ENCODE data around the gene CDH4.

Gene CDH4

DNA sequence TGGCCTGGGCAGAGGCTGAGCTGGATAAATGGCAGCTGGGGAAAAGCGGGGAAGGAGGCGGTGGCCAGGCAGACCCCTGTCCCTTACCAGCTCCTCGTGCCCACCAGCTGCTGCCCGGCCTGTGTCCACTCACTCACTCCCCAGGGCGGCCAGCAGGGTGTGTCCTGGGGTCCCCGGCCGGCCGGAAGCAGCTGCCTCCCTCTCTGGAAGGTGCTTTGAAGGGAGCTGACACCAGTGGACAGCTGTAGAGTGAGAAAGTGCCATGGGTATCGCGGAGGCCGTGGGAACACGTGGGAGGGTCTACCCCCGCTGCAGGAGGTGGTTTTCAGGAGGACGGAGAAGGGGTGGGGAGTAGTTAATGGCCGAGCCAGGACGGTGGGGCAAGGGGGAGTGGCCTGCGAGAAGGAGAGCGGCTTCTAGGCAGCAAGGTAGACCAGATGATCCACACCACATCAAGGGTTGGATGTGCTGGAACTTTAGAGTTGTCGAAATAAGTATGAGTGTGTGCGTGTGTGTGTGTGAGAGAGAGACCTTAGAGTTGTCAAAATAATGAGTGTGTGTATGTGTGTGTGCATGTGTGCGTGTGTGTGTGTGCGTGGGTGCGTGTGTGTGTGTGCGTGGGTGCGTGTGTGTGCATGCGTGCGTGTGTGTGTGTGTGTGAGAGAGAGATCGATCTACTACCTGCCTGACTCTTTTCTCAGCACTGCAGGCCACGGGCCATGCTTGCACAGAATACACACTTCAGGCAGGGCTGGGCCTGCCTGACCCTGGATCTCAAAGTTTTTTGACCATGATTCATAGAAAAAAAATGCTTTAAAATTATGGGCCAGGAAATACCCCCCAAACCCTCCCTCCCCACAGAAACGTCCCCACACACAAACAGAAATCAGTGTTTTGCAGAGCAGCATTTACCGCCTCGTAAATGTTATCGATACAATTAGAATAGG lies 43.9 kb downstream of the CDH4 start:
- H3K9me3 Mint-ChIP-seq = no peaks in the 10 kb centered on the region
- H3K27ac Mint-ChIP-seq = no peak overlapping the region
- intact Hi-C loops (cut with micrococcal nuclease) = no loop called here

DNA sequence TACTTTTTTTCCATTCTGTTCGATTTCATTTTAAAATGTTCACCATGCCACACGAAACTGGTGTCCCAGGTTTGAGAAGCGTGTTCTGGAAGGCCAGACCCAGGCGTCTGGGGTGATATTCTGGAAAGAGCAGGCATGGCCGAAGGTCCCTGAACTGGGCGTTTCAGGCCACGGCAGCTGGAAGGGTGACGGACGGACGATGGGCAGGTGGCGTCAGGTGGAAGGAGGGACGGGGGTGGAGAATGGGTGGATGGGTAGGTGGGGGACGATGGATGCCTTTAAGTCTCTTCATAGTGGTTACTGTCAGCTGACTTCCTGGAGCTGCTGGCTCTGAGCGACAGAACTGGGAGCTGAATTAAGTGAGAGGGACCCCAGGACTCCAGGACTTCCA lies 44.6 kb downstream of the CDH4 start:
- no peaks in the 10 kb centered on the region for H3K27me3 Mint-ChIP-seq
- H3K4me1 Mint-ChIP-seq (ENCODE audit: low read depth) = no peaks in the 10 kb centered on the region
- no peak overlapping the region for H3K4me3 Mint-ChIP-seq
- no peaks in the 10 kb centered on the region for H3K36me3 Mint-ChIP-seq (ENCODE audit: low read depth)
- intact Hi-C loops (cut with micrococcal nuclease) = no loop called here
- no peak overlapping the region for H3K27ac Mint-ChIP-seq
- no peaks in the 10 kb centered on the region for H3K9me3 Mint-ChIP-seq

More for the DNA sequence above, 43.9 kb downstream of the CDH4 start:
- Mint-ChIP-seq H3K4me1 (ENCODE audit: low read depth) (no peaks in the 10 kb centered on the region), H3K4me3 (no peak overlapping the region), H3K27me3 (no peaks in the 10 kb centered on the region), H3K36me3 (ENCODE audit: low read depth) (no peaks in the 10 kb centered on the region)

DNA sequence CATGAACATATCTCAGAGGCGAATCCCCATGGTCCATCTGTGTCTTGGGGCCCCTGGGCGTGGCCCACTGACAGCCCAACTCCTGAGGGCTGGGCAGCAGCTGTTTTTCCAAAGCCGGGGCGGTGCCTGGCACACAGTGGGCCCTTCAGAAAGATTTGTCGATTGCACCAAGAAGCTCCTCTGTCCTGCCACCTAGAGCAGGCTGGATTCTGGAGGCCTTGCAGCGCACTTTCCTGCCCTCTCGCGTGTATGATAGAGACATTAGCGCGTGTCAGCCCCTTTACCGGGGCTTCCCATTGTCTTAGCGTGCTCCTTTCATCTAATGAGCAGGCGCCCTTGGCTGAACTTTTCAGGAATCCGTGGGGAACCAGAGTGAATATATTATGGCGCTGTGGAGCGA lies 45.4 kb downstream of the CDH4 start:
- no peak overlapping the region for H3K4me3 Mint-ChIP-seq
- H3K27me3 Mint-ChIP-seq = no peaks in the 10 kb centered on the region
- intact Hi-C loops (cut with micrococcal nuclease) = no loop called here
- H3K9me3 Mint-ChIP-seq = no peaks in the 10 kb centered on the region
- no peaks in the 10 kb centered on the region for H3K4me1 Mint-ChIP-seq (ENCODE audit: low read depth)
- H3K36me3 Mint-ChIP-seq (ENCODE audit: low read depth) = no peaks in the 10 kb centered on the region
- no peak overlapping the region for H3K27ac Mint-ChIP-seq

DNA sequence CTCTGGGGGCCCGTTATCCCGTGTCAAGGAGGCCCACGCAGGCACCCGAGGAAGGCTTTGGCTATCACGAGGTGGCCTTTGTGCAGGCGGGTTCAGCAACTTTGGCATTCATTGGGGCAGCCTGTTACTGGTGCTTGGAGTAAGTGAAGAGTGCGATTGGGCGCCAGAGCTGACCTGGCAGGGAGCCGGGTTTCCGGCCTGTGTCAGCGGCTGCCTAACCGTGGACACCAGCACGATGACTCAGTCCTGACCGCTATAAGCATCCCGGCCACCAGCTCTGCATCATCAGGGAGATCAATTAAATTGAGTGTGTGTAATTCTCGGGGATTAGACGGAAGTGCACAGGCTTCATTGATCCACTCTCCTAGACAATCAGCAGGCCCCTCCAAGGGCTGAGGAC lies 45.9 kb downstream of the CDH4 start:
- intact Hi-C loops (cut with micrococcal nuclease) = no loop called here
- H3K4me1 Mint-ChIP-seq (ENCODE audit: low read depth) = no peaks in the 10 kb centered on the region
- no peaks in the 10 kb centered on the region for H3K9me3 Mint-ChIP-seq
- no peaks in the 10 kb centered on the region for H3K36me3 Mint-ChIP-seq (ENCODE audit: low read depth)
- no peaks in the 10 kb centered on the region for H3K27me3 Mint-ChIP-seq
- no peak overlapping the region for H3K27ac Mint-ChIP-seq
- no peak overlapping the region for H3K4me3 Mint-ChIP-seq

DNA sequence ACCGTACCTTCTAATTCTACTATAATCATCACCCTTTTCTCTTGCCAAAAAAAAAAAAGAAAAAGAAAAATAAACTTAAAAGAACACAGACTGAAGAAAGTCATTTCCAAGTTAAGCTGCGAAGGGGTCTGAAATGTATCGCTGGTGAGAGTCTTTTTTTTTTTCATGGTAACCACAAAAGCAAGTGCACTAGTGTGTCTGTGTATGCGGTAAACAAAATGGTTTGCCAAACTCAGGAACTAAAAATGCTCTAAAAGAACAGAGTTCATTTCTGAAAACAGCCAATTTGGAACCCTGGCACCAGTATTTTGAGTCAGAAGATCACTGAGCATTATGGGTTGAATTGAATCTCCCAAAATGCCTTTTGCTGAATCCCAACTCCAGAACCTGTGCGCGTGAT lies 46.6 kb downstream of the CDH4 start:
- Mint-ChIP-seq H3K4me3 (no peak overlapping the region), H3K27ac (no peak overlapping the region), H3K27me3 (no peaks in the 10 kb centered on the region), H3K9me3 (no peaks in the 10 kb centered on the region), H3K36me3 (ENCODE audit: low read depth) (no peaks in the 10 kb centered on the region), H3K4me1 (ENCODE audit: low read depth) (no peaks in the 10 kb centered on the region)
- intact Hi-C loops (cut with micrococcal nuclease) = no loop called here

DNA sequence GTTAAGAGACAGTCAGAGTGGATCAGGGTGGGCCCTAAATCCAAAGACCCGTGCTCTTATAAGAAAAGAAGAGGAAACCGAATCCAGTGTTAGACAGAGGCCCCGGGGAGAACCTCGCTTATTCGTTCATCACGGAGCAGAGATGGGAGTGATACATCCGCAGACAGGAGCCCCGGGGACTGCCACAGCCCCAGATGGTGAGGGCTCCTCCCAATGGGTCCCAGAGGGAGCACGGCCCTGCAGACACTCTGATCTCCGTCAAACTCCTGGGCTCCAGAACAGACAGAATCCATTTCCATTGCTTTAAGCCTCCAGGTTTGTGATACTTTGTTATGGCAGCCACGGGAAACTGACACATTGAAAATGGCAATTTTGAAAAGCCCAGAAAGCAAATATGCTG lies 47.0 kb downstream of the CDH4 start:
- Mint-ChIP-seq H3K27ac (no peak overlapping the region), H3K4me3 (no peak overlapping the region), H3K36me3 (ENCODE audit: low read depth) (no peaks in the 10 kb centered on the region), H3K4me1 (ENCODE audit: low read depth) (no peaks in the 10 kb centered on the region), H3K9me3 (no peaks in the 10 kb centered on the region), H3K27me3 (no peaks in the 10 kb centered on the region)
- intact Hi-C loops (cut with micrococcal nuclease) = no loop called here

DNA sequence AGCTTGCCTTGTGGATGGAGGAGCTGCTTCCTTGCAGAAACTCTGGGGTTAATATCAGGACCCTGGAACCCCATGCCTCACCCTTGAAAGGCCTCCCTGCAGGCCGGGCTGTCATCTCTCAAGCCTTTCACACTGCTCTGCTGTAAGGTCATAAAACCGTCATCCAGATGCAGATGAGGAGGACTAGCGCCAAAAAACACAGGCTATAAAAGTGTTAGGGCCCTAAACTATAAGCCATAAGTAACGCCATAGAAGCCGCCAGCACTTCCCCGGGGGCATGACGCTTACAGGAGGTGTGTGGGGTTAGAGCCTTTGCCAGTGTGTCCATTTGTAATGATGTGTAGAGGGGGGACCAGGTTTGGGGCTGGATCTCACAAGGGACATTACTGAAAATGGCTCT lies 47.6 kb downstream of the CDH4 start:
- no peak overlapping the region for H3K27ac Mint-ChIP-seq
- H3K36me3 Mint-ChIP-seq (ENCODE audit: low read depth) = no peaks in the 10 kb centered on the region
- no peaks in the 10 kb centered on the region for H3K27me3 Mint-ChIP-seq
- no peaks in the 10 kb centered on the region for H3K4me1 Mint-ChIP-seq (ENCODE audit: low read depth)
- no peaks in the 10 kb centered on the region for H3K9me3 Mint-ChIP-seq
- intact Hi-C loops (cut with micrococcal nuclease) = no loop called here
- H3K4me3 Mint-ChIP-seq = no peak overlapping the region

DNA sequence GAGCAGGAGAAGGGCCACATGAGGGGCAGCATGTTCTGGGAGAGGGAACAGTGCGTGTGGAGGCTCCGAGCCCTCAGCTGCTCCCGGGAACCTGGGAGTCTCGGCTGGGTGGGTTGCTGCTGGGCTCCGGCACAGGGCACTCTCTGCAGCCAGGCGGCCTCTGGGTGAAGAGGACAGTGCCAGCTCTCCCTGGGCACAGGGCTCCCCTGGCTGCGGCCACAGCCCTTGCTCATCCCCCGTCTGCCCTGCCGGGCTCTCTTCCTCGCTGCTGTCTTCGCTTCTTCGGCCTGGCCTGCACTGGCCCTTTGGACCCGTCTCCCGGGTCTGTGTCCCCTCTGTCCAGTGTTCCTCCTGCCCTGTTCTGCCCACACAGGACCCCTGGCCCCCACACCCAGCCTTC lies 48.2 kb downstream of the CDH4 start:
- Mint-ChIP-seq H3K36me3 (ENCODE audit: low read depth) (no peaks in the 10 kb centered on the region), H3K9me3 (no peaks in the 10 kb centered on the region), H3K4me1 (ENCODE audit: low read depth) (no peaks in the 10 kb centered on the region), H3K27ac (no peak overlapping the region), H3K27me3 (no peaks in the 10 kb centered on the region), H3K4me3 (no peak overlapping the region)
- intact Hi-C loops (cut with micrococcal nuclease) = no loop called here

DNA sequence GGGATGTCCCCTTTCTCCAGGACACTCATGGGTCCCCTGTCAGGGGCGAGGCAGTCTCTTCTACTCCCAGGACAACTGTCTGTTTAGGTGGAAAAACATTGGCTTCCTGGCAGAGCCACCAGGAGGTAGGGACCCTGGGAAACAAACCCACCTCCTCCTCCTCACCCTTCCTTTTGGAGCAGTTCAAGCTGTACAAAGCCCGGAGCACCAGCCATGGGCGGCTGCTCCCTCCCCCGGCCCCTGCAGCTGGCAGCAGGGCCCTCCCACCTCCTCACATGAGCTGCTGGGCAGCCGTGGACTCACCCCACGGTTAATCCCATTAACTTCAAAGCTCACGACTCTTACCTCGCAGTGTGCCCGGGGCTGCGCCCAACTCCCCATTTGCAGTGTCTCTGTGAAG lies 48.6 kb downstream of the CDH4 start:
- Mint-ChIP-seq H3K27ac (no peak overlapping the region), H3K4me3 (no peak overlapping the region), H3K36me3 (ENCODE audit: low read depth) (no peaks in the 10 kb centered on the region), H3K9me3 (no peaks in the 10 kb centered on the region), H3K4me1 (ENCODE audit: low read depth) (no peaks in the 10 kb centered on the region), H3K27me3 (no peaks in the 10 kb centered on the region)
- intact Hi-C loops (cut with micrococcal nuclease) = no loop called here

DNA sequence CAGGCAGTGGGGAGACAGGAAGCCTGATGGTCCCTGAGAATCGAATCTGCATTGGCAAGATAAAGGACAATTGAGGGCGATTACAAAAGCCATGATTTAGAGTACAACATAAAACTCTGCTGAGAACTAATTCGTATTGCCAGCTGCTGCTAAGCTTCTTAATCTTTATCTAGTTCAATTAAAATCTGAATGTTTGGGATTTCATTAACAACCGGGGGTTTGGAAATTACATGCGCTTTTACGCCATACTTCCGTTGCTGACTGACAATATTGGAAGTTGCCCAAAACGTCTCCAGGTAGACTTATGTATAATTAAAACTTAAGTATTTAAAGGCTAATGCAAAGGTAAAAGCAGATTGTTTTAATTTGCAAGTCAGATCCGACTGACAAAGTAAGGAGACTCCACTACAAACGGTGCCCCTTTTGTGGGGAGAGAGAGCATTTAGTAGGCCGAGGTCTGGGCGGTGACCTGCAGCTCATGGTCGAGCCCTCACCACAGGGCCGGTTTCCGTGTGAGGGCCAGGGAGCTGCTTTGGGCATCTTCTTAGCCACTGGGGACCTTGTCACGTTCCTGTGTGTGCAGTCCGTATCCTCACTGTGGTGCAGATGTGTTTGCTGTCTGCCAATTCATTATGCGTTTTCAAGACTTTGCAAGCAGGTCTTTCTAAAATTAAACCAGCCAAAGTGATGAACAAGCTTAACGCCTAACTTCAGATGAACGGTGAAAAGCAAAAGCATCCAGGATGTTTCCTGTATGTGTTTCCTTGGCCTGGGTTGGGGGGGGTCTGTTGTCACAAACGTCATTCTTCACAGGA lies 49.9 kb downstream of the CDH4 start:
- Mint-ChIP-seq H3K27me3 (no peaks in the 10 kb centered on the region), H3K27ac (no peak overlapping the region), H3K36me3 (ENCODE audit: low read depth) (no peaks in the 10 kb centered on the region), H3K4me3 (no peak overlapping the region), H3K4me1 (ENCODE audit: low read depth) (no peaks in the 10 kb centered on the region), H3K9me3 (no peaks in the 10 kb centered on the region)
- intact Hi-C loops (cut with micrococcal nuclease) = no loop called here

DNA sequence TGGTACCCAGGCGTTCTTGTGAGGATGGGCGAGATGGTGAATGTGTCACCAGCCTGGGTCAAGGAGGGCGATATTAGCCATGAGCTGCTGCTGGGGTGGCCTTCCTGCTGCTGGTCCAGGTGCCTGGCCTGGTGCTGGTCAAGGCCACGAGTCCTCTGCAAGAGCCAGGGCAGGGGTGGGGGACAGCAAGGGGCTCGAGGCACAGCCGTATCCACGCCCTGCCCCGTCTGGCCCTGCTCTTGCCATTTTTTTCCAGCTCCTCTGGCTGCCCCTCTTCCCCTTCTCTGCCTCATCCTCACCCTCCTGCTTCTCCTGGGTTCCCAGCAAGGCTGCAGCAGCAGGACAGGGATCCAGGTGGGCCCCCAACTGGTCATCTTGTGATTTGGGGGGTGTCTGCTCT lies 51.2 kb downstream of the CDH4 start:
- intact Hi-C loops (cut with micrococcal nuclease) = no loop called here
- Mint-ChIP-seq H3K9me3 (no peaks in the 10 kb centered on the region), H3K36me3 (ENCODE audit: low read depth) (no peaks in the 10 kb centered on the region), H3K27me3 (no peaks in the 10 kb centered on the region), H3K4me3 (no peak overlapping the region), H3K27ac (no peak overlapping the region), H3K4me1 (ENCODE audit: low read depth) (no peaks in the 10 kb centered on the region)

DNA sequence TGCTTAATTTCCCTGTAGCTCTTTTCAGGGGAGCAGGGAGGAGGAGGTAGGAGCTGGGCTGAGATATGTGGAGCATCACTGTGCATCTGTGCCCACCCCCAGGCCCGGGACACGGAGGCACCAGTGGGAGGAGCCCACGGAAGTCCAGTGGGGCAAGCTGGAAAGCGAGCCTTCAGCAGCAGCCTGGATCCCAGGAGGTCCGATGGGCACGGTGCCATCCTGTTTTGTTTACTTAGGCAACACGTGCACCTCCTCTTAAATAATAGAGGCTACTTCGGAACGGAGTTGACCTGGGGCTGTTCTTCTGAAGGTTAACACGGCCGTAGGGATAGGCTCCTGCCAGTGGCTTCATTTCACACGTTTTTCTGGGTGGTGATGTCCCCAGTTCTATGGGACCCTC lies 51.6 kb downstream of the CDH4 start:
- H3K4me1 Mint-ChIP-seq (ENCODE audit: low read depth) = no peaks in the 10 kb centered on the region
- H3K9me3 Mint-ChIP-seq = no peaks in the 10 kb centered on the region
- no peak overlapping the region for H3K4me3 Mint-ChIP-seq
- H3K27ac Mint-ChIP-seq = no peak overlapping the region
- intact Hi-C loops (cut with micrococcal nuclease) = no loop called here
- H3K27me3 Mint-ChIP-seq = no peaks in the 10 kb centered on the region
- H3K36me3 Mint-ChIP-seq (ENCODE audit: low read depth) = no peaks in the 10 kb centered on the region

DNA sequence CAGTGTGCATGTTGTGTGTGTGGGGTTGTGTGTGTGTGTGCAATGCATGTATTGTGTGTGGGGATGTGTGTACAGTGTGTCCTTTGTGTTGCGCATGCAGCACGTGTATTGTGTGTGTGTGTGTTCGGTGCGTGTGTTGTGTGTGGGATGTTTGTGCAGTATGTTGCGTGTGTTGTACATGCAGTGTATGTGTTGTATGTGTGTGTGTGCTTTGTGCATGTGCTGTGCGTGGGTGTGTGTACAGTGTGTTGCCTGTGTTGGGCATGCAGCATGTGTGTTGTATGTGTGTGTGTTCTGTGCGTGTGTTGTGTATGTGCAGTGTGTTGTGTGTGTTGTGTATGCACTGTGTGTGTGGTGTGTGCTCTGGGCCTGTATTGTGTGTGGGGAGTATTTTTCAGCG lies 52.7 kb downstream of the CDH4 start:
- H3K4me3 Mint-ChIP-seq = no peak overlapping the region
- no peak overlapping the region for H3K27ac Mint-ChIP-seq
- no peaks in the 10 kb centered on the region for H3K36me3 Mint-ChIP-seq (ENCODE audit: low read depth)
- no peaks in the 10 kb centered on the region for H3K4me1 Mint-ChIP-seq (ENCODE audit: low read depth)
- no peaks in the 10 kb centered on the region for H3K9me3 Mint-ChIP-seq
- intact Hi-C loops (cut with micrococcal nuclease) = no loop called here
- no peaks in the 10 kb centered on the region for H3K27me3 Mint-ChIP-seq

DNA sequence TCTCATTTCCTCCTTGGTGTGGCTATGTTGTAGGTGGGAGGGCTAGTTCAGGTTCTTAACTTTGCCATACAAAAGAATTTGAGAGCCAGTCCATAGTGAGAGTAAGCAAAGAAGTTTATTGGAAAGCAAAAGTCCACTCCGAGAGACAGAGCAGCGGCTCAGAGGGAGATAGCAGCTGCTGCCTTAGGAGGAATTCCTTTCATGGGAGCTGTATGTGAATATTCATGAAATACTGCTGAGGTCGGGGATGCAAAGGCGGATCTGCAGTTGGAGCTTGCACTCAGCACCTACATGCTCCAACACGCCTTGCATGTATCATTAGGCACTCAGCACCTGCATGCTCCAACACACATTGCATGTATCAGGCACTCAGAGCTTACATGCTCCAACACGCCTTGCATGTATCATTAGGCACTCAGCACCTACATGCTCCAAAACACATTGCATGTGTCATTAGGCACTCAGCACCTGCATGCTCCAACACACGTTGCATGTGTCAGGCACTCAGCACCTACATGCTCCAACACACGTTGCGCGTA lies 54.9 kb downstream of the CDH4 start:
- Mint-ChIP-seq H3K27me3 (no peaks in the 10 kb centered on the region), H3K36me3 (ENCODE audit: low read depth) (no peaks in the 10 kb centered on the region), H3K27ac (no peak overlapping the region), H3K4me1 (ENCODE audit: low read depth) (no peaks in the 10 kb centered on the region), H3K4me3 (no peak overlapping the region), H3K9me3 (no peaks in the 10 kb centered on the region)
- intact Hi-C loops (cut with micrococcal nuclease) = no loop called here

Measured in dendritic cell treated with granulocyte-macrophage colony-stimulating factor and Interleukin-4, amounts not matched to agents 40 ng/mL and 50 ng/mL, for 4 days (primary cell).